K562 (cell line): Measurements from ENCODE around the gene MTFR2. TPM values are rescaled to one million over a fixed set of nuclear protein-coding genes. Genes with fewer than 3 reads are reported as not detected.
A peak's percentile ranks its signal among the peaks of the same experiment; 100 is the strongest.

Experiments used
- KLF10 ChIP-seq: fragments of 250-450 bp; sonication (Bioruptor Pico); IDR thresholded peaks from 2 replicates; pipeline ENCODE4 v1.6.1; 2021; ENCODE audit warnings: matching md5 sums
- POLR2AphosphoS2 ChIP-seq: IDR thresholded peaks from 2 replicates; pipeline ENCODE4 v1.6.1; 2012; ENCODE audit warnings: low read length, improper control_type of control experiment
- SP1 ChIP-seq: sonication (generic); formaldehyde crosslinking; IDR thresholded peaks from 2 replicates; pipeline ENCODE4 v1.8.1; 2022; ENCODE audit warnings: mild to moderate bottlenecking, missing genetic modification reagents
- ZFP1 ChIP-seq: fragments of 450-650 bp; formaldehyde crosslinking; IDR thresholded peaks from 2 replicates; pipeline ENCODE4 v1.4.0; 2020; ENCODE audit warnings: mild to moderate bottlenecking, mixed read lengths
- polyA plus RNA-seq, 8 experiments: library from polyadenylated mRNA; depleted of rRNA in 4 of 8; stranded (reverse) in 5 of 8; unstranded in 3 of 8; fragments of >200 nt; fragmentation: Nextera tagmentation in 2 of 8; fragmentation: Illumina TruSeq in 1 of 8; extraction: Ambion mirVana in 2 of 8; extraction: Trizol in 1 of 8; gene quantifications; 2 replicates each; pipeline versions ENCODE4 v1.2.1 to v1.2.3, GENCODE V29; 2011 to 2014; ENCODE audit warnings: inconsistent platforms in 1 of 8, missing spikeins in 1 of 8
- total RNA-seq, 7 experiments: library from RNA; depleted of rRNA in 6 of 7; stranded (reverse); fragments of >200 nt in 6 of 7; fragmentation: Illumina TruSeq in 2 of 7; extraction: Trizol in 2 of 7; gene quantifications; 2 replicates each; pipeline versions ENCODE4 v1.2.1 to v1.2.3, GENCODE V29; 2011 to 2021; ENCODE audit warnings: low replicate concordance in 1 of 7
- TF ChIP-seq, protein P1 (sequence below): sonication (generic); formaldehyde crosslinking; IDR thresholded peaks from 2 replicates; pipeline ENCODE4 v1.8.0; 2023; ENCODE audit warnings: mild to moderate bottlenecking, missing genetic modification reagents
- TF ChIP-seq, protein P2 (sequence below): fragments of 450-650 bp; formaldehyde crosslinking; IDR thresholded peaks from 2 replicates; pipeline ENCODE4 v1.4.0; 2020; ENCODE audit warnings: mild to moderate bottlenecking, moderate library complexity
- TF ChIP-seq, protein P3 (sequence below): sonication (generic); formaldehyde crosslinking; IDR thresholded peaks from 2 replicates; pipeline ENCODE4 v1.8.1; 2023; ENCODE audit warnings: mild to moderate bottlenecking, missing genetic modification reagents
- TF ChIP-seq, protein P4 (sequence below): fragments of 150-350 bp; conservative IDR thresholded peaks from 2 replicates; pipeline ENCODE4 v1.6.1; 2014; ENCODE audit warnings: low read length

Gene MTFR2
- total and polyA plus RNA-seq, 9 of the 15 experiments (the other 6 are each of a cell fraction or from before 2014, with no cell fraction given) = 10.1 to 63.3 (median 45.9) TPM

DNA sequence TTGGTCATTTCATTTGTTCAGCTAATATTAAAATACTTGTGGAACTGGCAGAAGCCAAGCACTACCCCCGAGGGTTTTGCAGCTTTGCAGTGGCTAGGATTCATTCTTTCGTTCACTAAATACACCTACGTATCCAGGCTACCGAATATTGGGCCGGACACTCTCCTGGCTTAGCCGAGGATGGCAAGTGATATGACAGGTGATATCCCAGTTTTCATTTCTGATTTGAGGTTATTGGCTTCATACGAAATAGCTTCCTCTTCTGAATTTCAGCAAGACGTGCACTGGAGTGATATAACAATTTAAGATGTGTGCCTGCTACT is 536 bp upstream of the MTFR2 start (continued):
- TF ChIP-seq, protein P1, sequence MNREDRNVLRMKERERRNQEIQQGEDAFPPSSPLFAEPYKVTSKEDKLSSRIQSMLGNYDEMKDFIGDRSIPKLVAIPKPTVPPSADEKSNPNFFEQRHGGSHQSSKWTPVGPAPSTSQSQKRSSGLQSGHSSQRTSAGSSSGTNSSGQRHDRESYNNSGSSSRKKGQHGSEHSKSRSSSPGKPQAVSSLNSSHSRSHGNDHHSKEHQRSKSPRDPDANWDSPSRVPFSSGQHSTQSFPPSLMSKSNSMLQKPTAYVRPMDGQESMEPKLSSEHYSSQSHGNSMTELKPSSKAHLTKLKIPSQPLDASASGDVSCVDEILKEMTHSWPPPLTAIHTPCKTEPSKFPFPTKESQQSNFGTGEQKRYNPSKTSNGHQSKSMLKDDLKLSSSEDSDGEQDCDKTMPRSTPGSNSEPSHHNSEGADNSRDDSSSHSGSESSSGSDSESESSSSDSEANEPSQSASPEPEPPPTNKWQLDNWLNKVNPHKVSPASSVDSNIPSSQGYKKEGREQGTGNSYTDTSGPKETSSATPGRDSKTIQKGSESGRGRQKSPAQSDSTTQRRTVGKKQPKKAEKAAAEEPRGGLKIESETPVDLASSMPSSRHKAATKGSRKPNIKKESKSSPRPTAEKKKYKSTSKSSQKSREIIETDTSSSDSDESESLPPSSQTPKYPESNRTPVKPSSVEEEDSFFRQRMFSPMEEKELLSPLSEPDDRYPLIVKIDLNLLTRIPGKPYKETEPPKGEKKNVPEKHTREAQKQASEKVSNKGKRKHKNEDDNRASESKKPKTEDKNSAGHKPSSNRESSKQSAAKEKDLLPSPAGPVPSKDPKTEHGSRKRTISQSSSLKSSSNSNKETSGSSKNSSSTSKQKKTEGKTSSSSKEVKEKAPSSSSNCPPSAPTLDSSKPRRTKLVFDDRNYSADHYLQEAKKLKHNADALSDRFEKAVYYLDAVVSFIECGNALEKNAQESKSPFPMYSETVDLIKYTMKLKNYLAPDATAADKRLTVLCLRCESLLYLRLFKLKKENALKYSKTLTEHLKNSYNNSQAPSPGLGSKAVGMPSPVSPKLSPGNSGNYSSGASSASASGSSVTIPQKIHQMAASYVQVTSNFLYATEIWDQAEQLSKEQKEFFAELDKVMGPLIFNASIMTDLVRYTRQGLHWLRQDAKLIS (CRISPR knock-in tag) = 0 out of 2 replicates have a peak, but pooled peaks have one; percentile 3
- TF ChIP-seq, protein P2, sequence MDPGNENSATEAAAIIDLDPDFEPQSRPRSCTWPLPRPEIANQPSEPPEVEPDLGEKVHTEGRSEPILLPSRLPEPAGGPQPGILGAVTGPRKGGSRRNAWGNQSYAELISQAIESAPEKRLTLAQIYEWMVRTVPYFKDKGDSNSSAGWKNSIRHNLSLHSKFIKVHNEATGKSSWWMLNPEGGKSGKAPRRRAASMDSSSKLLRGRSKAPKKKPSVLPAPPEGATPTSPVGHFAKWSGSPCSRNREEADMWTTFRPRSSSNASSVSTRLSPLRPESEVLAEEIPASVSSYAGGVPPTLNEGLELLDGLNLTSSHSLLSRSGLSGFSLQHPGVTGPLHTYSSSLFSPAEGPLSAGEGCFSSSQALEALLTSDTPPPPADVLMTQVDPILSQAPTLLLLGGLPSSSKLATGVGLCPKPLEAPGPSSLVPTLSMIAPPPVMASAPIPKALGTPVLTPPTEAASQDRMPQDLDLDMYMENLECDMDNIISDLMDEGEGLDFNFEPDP (CRISPR knock-in tag) = no peak
- TF ChIP-seq SP1 (CRISPR knock-in tag) (no peak), KLF10 (no peak), POLR2AphosphoS2 (peak; percentile 22), ZFP1 (no peak)
- TF ChIP-seq, protein P3, sequence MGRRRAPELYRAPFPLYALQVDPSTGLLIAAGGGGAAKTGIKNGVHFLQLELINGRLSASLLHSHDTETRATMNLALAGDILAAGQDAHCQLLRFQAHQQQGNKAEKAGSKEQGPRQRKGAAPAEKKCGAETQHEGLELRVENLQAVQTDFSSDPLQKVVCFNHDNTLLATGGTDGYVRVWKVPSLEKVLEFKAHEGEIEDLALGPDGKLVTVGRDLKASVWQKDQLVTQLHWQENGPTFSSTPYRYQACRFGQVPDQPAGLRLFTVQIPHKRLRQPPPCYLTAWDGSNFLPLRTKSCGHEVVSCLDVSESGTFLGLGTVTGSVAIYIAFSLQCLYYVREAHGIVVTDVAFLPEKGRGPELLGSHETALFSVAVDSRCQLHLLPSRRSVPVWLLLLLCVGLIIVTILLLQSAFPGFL (CRISPR knock-in tag) = peak; percentile 53; the same call in 1 of the 2 replicates
- TF ChIP-seq, protein P4, sequence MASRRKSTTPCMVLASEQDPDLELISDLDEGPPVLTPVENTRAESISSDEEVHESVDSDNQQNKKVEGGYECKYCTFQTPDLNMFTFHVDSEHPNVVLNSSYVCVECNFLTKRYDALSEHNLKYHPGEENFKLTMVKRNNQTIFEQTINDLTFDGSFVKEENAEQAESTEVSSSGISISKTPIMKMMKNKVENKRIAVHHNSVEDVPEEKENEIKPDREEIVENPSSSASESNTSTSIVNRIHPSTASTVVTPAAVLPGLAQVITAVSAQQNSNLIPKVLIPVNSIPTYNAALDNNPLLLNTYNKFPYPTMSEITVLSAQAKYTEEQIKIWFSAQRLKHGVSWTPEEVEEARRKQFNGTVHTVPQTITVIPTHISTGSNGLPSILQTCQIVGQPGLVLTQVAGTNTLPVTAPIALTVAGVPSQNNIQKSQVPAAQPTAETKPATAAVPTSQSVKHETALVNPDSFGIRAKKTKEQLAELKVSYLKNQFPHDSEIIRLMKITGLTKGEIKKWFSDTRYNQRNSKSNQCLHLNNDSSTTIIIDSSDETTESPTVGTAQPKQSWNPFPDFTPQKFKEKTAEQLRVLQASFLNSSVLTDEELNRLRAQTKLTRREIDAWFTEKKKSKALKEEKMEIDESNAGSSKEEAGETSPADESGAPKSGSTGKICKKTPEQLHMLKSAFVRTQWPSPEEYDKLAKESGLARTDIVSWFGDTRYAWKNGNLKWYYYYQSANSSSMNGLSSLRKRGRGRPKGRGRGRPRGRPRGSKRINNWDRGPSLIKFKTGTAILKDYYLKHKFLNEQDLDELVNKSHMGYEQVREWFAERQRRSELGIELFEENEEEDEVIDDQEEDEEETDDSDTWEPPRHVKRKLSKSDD = no peak
